B cell (primary cell): ENCODE measurements around the gene BNIP3.

Experiments
- CTCF ChIP-seq: fragments of 200-600 bp; IDR thresholded peaks from one replicate; pipeline ENCODE4 v1.8.0; 2022; ENCODE audit warnings: antibody characterized with exemption, mild to moderate bottlenecking
- EZH2 ChIP-seq: IDR thresholded peaks from 2 replicates; pipeline ENCODE4 v1.6.1; 2012; ENCODE audit warnings: borderline replicate concordance, low read depth, mild to moderate bottlenecking, moderate library complexity, low read length; ENCODE audit not compliant: insufficient read depth, poor library complexity, severe bottlenecking

- TF ChIP-seq CTCF (no peak), EZH2 (no peak)
Observed at GRCh38 chr10:131929122-131929845, 52.4 kb downstream of the BNIP3 start.
